Tibial nerve (tissue), 4 donors: ENCODE results near the gene LHX3.

Source experiments
- CTCF ChIP-seq, 5 experiments: fragments of 200-600 bp in 3 of 5; fragments of 450-650 bp in 2 of 5; sonication (generic) in 3 of 5; IDR thresholded peaks; one replicate each; pipeline ENCODE4 v1.5.1; 2016 to 2019; ENCODE audit warnings: antibody characterized with exemption in 5 of 5, mild to moderate bottlenecking in 3 of 5, moderate library complexity in 2 of 5
- EP300 ChIP-seq, 2 donors: sonication (generic); formaldehyde crosslinking; IDR thresholded peaks; one replicate each; pipeline ENCODE4 v1.6.1; 2017; ENCODE audit warnings: antibody characterized with exemption in 2 of 2, mild to moderate bottlenecking in 1 of 2
- POLR2A ChIP-seq, 2 donors: fragments of 450-650 bp; IDR thresholded peaks; one replicate each; pipeline ENCODE4 v1.6.1; 2017; ENCODE audit warnings: antibody characterized with exemption in 2 of 2, mild to moderate bottlenecking in 2 of 2, moderate library complexity in 2 of 2

- TF ChIP-seq CTCF (IDR thresholded peaks at IDR 0.05) (no peak), POLR2A (IDR thresholded peaks at IDR 0.05) (no peak), EP300 (IDR thresholded peaks at IDR 0.05) (no peak)
Observed at GRCh38 chr9:136234597-136234996, 29.7 kb upstream of the LHX3 start.
